OCI-LY1 (cell line): ENCODE results near the gene HCRTR1.

Source experiments
- H2AFZ ChIP-seq: fragments of 200-600 bp; sonication (generic), shearing (Covaris generic); 2 replicates; pipeline ENCODE4 v1.6.0; 2014; ENCODE audit warnings: antibody characterized with exemption, mild to moderate bottlenecking, low read length
- H3F3A ChIP-seq: fragments of 200-600 bp; sonication (generic), shearing (Covaris generic); 2 replicates; pipeline ENCODE4 v1.6.0; 2014; ENCODE audit warnings: mild to moderate bottlenecking, antibody characterized with exemption, low read length, moderate library complexity; ENCODE audit not compliant: insufficient read depth
- H3K27ac ChIP-seq: fragments of 200-600 bp; sonication (generic); 2 replicates; pipeline ENCODE4 v1.5.1; 2014; ENCODE audit warnings: low read length, mixed run types, mild to moderate bottlenecking, low read depth; ENCODE audit not compliant: poor library complexity, severe bottlenecking
- H3K27me3 ChIP-seq: fragments of 200-600 bp; sonication (generic); 2 replicates; pipeline ENCODE4 v1.6.0; 2014; ENCODE audit warnings: antibody characterized with exemption, mild to moderate bottlenecking, low read length, moderate library complexity; ENCODE audit not compliant: insufficient read depth
- H3K36me3 ChIP-seq: fragments of 200-600 bp; sonication (generic); 2 replicates; pipeline ENCODE4 v1.6.1; 2014; ENCODE audit warnings: mild to moderate bottlenecking, antibody characterized with exemption, low read length, moderate library complexity, mixed read lengths; ENCODE audit not compliant: insufficient read depth
- H3K4me1 ChIP-seq: fragments of 200-600 bp; sonication (generic); 2 replicates; pipeline ENCODE4 v1.5.1; 2014; ENCODE audit warnings: mild to moderate bottlenecking, low read length, moderate library complexity; ENCODE audit not compliant: insufficient read depth, severe bottlenecking
- H3K4me2 ChIP-seq: fragments of 200-600 bp; sonication (generic), shearing (Covaris generic); 2 replicates; pipeline ENCODE4 v1.6.1; 2014; ENCODE audit warnings: low read length
- H3K4me3 ChIP-seq: fragments of 200-600 bp; sonication (generic); 2 replicates; pipeline ENCODE4 v1.5.1; 2014; ENCODE audit warnings: low read length, low read depth, mild to moderate bottlenecking, mixed read lengths; ENCODE audit not compliant: poor library complexity, severe bottlenecking
- H3K79me2 ChIP-seq: fragments of 200-600 bp; shearing (Covaris generic); 2 replicates; pipeline ENCODE4 v1.6.1; 2016; ENCODE audit warnings: mixed run types, low read length, mixed read lengths; ENCODE audit not compliant: insufficient read depth
- H3K9ac ChIP-seq: fragments of 200-600 bp; sonication (generic), shearing (Covaris generic); 2 replicates; pipeline ENCODE4 v1.6.1; 2014; ENCODE audit warnings: mild to moderate bottlenecking, low read length, mixed read lengths
- H3K9me2 ChIP-seq: fragments of 200-600 bp; sonication (generic), shearing (Covaris generic); 2 replicates; pipeline ENCODE4 v1.6.1; 2014; ENCODE audit warnings: low read depth, mild to moderate bottlenecking, low read length, mixed read lengths
- H3K9me3 ChIP-seq: fragments of 200-600 bp; shearing (Covaris generic); 2 replicates; pipeline ENCODE4 v1.6.1; 2014; ENCODE audit warnings: low read length, mixed read lengths
- H4K20me1 ChIP-seq: fragments of 200-600 bp; sonication (generic), shearing (Covaris generic); 2 replicates; pipeline ENCODE4 v1.6.0; 2016; ENCODE audit warnings: mild to moderate bottlenecking, low read length; ENCODE audit not compliant: insufficient read depth
- EZH2 ChIP-seq: fragments of 200-600 bp; sonication (generic), shearing (Covaris generic); IDR thresholded peaks from 2 replicates; pipeline ENCODE4 v1.8.0; 2017; ENCODE audit warnings: borderline replicate concordance, mixed run types, mild to moderate bottlenecking, antibody characterized with exemption, low read length, moderate library complexity, mixed read lengths
- TF ChIP-seq, protein P1 (sequence below): fragments of 200-600 bp; sonication (generic), shearing (Covaris generic); IDR thresholded peaks from 2 replicates; pipeline ENCODE4 v1.5.1; 2017; ENCODE audit warnings: mild to moderate bottlenecking, antibody characterized with exemption, low read length, moderate library complexity, mixed read lengths

HCRTR1 gene

DNA sequence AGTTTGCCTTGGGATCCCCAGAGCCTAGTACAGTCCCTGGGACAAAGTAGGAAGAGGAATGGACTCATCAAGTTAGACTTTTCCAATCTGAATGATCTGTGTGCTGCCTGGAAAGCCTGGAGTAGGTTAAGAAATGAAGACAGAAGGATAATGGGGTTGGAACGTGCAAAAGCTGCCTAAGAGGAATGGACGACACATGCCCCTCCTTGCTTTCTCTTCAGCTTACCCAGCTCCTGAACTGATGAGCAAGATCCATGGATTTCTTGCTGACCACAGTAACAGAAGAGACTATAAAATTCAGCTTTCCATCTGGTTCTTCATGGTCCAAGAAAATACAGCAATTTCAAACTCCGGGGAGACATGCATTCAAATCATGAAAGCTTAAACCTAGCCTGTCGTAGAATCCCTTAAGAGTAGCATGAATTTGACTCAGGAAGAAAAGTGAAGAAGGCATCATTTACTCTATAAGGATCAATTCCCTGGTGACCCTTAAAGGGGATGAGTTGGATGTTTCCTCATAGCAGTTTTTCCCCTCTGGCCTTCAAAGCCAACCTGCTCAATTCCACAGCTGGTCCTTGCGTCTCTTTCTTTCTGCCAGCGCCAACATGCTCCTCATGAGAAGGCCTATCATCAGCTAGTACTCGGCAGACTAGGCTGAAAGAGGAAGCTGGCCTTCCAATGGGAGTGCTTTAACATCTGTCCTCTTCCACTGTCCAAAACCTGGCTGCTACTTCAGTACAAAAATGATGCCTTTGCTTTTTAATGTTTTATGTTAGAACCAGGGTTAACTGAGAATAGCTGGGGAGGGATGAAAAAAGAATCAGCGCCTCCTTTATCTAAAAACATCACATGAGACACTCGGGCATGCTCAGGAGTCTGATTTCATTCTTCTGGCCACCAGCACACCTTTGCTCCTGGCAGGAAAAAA is 32.9 kb downstream of the HCRTR1 start:
- Histone ChIP-seq H3K4me1 (peaks cover 4% of the 10 kb centered on the region), H3K4me2 (no peak overlapping the region), H2AFZ (no peak overlapping the region), H3K36me3 (no peaks in the 10 kb centered on the region), H3K9me2 (no peaks in the 10 kb centered on the region), H3K9me3 (no peaks in the 10 kb centered on the region), H3F3A (no peaks in the 10 kb centered on the region), H4K20me1 (no peaks in the 10 kb centered on the region), H3K4me3 (no peak overlapping the region), H3K27ac (no peak overlapping the region), H3K9ac (no peak overlapping the region), H3K27me3 (no peaks in the 10 kb centered on the region), H3K79me2 (no peaks in the 10 kb centered on the region)
- TF ChIP-seq EZH2: no peak
- TF ChIP-seq, protein P1, sequence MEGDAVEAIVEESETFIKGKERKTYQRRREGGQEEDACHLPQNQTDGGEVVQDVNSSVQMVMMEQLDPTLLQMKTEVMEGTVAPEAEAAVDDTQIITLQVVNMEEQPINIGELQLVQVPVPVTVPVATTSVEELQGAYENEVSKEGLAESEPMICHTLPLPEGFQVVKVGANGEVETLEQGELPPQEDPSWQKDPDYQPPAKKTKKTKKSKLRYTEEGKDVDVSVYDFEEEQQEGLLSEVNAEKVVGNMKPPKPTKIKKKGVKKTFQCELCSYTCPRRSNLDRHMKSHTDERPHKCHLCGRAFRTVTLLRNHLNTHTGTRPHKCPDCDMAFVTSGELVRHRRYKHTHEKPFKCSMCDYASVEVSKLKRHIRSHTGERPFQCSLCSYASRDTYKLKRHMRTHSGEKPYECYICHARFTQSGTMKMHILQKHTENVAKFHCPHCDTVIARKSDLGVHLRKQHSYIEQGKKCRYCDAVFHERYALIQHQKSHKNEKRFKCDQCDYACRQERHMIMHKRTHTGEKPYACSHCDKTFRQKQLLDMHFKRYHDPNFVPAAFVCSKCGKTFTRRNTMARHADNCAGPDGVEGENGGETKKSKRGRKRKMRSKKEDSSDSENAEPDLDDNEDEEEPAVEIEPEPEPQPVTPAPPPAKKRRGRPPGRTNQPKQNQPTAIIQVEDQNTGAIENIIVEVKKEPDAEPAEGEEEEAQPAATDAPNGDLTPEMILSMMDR: no peak

GRCh38 chr1:31651089-31651420 is 33.6 kb downstream of the HCRTR1 start:
- H3K27me3 ChIP-seq: peaks cover 5% of the 10 kb centered on the region; the same call in 1 of the 2 replicates
- H3K4me2 ChIP-seq: no peak overlapping the region
- H3K4me3 ChIP-seq: no peak overlapping the region
- H3K27ac ChIP-seq: no peak overlapping the region
- no peaks in the 10 kb centered on the region for H3K36me3 ChIP-seq
- H3K9ac ChIP-seq: no peak overlapping the region
- no peaks in the 10 kb centered on the region for H3F3A ChIP-seq
- H3K4me1 ChIP-seq: no peaks in the 10 kb centered on the region
- TF ChIP-seq, protein P1: no peak
- no peak for TF ChIP-seq EZH2
- H3K79me2 ChIP-seq: no peaks in the 10 kb centered on the region
- H4K20me1 ChIP-seq: no peaks in the 10 kb centered on the region
- no peaks in the 10 kb centered on the region for H3K9me3 ChIP-seq
- no peaks in the 10 kb centered on the region for H3K9me2 ChIP-seq
- no peak overlapping the region for H2AFZ ChIP-seq

DNA sequence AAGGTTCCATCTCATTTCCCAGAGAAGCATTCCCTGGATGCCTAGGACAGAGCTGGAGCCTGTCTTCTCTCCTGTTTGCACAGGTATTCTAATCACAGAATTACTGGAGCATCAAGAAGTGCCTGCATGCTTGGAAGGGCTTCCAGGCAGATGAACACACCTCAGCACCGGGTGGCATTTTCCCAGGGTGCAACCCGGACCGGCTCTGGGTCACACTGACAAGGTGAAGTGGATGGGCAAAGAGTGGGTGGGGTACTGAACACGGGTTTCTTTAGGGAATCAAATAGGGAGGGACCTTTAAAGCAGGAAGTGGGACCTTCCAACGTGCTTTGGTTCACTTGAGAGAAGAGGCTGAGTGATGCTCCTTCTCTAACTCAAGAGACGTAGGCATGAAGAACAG is 34.3 kb downstream of the HCRTR1 start:
- H3F3A ChIP-seq: no peaks in the 10 kb centered on the region
- H3K9me3 ChIP-seq: no peaks in the 10 kb centered on the region
- H3K4me3 ChIP-seq: no peak overlapping the region
- no peak overlapping the region for H2AFZ ChIP-seq
- no peaks in the 10 kb centered on the region for H3K79me2 ChIP-seq
- H3K27me3 ChIP-seq: peaks cover 5% of the 10 kb centered on the region; the same call in 1 of the 2 replicates
- TF ChIP-seq EZH2: no peak
- TF ChIP-seq, protein P1: no peak
- H3K4me1 ChIP-seq: no peaks in the 10 kb centered on the region
- H3K4me2 ChIP-seq: no peak overlapping the region
- no peaks in the 10 kb centered on the region for H3K36me3 ChIP-seq
- no peaks in the 10 kb centered on the region for H4K20me1 ChIP-seq
- no peak overlapping the region for H3K27ac ChIP-seq
- H3K9me2 ChIP-seq: no peaks in the 10 kb centered on the region
- no peak overlapping the region for H3K9ac ChIP-seq
